ENCODE results near the gene NSFL1C.
"Not testable (repeated sequence)": the region's sequence is repeated elsewhere in the genome, so short reads cannot be mapped to it uniquely, and the experiment has no call there.

NSFL1C gene

GRCh38 chr20:1423625-1424106 is 43.0 kb downstream of the NSFL1C start:
- no peak for DNase-seq (ENCODE audit: low read depth)

GRCh38 chr20:1423206-1423605 is 43.4 kb downstream of the NSFL1C start:
- DNase-seq (ENCODE audit: low read depth) = no peak

- no peak for DNase-seq (ENCODE audit: low read depth)
Measured at GRCh38 chr20:1422753-1423152, 43.9 kb downstream of the NSFL1C start.

- no peak for DNase-seq (ENCODE audit: low read depth)
Measured at GRCh38 chr20:1420066-1420465, 46.6 kb downstream of the NSFL1C start.

- no peak for DNase-seq (ENCODE audit: low read depth)
Measured at GRCh38 chr20:1418350-1418749, 48.3 kb downstream of the NSFL1C start.

- DNase-seq (ENCODE audit: low read depth) = no peak
Measured at GRCh38 chr20:1417790-1418189, 48.9 kb downstream of the NSFL1C start.

GRCh38 chr20:1417273-1417672 is 49.4 kb downstream of the NSFL1C start:
- DNase-seq (ENCODE audit: low read depth) = no peak

GRCh38 chr20:1415667-1416468 is 50.8 kb downstream of the NSFL1C start:
- no peak for DNase-seq (ENCODE audit: low read depth)

GRCh38 chr20:1414982-1415381 is 51.7 kb downstream of the NSFL1C start:
- DNase-seq (ENCODE audit: low read depth) = no peak

- DNase-seq (ENCODE audit: low read depth) = no peak
Measured at GRCh38 chr20:1405801-1406200, 60.8 kb downstream of the NSFL1C start.

GRCh38 chr20:1403624-1404023 is 63.0 kb downstream of the NSFL1C start:
- DNase-seq (ENCODE audit: low read depth) = no peak

- no peak for DNase-seq (ENCODE audit: low read depth)
Measured at GRCh38 chr20:1402149-1402548, 64.5 kb downstream of the NSFL1C start.

GRCh38 chr20:1401451-1401907 is 65.2 kb downstream of the NSFL1C start:
- no peak for DNase-seq (ENCODE audit: low read depth)

GRCh38 chr20:1399678-1400366 is 66.8 kb downstream of the NSFL1C start:
- not testable (repeated sequence) for DNase-seq (ENCODE audit: low read depth)

- not testable (repeated sequence) for DNase-seq (ENCODE audit: low read depth)
Measured at GRCh38 chr20:1398185-1398584, 68.5 kb downstream of the NSFL1C start.

- no peak for DNase-seq (ENCODE audit: low read depth)
Measured at GRCh38 chr20:1397710-1398109, 68.9 kb downstream of the NSFL1C start.

GRCh38 chr20:1396702-1397101 is 69.9 kb downstream of the NSFL1C start:
- DNase-seq (ENCODE audit: low read depth) = no peak

- DNase-seq (ENCODE audit: low read depth) = no peak
Measured at GRCh38 chr20:1396264-1396663, 70.4 kb downstream of the NSFL1C start.

- DNase-seq (ENCODE audit: low read depth) = no peak
Measured at GRCh38 chr20:1394686-1395085, 72.0 kb downstream of the NSFL1C start.

- DNase-seq (ENCODE audit: low read depth) = no peak
Measured at GRCh38 chr20:1393507-1393882, 73.2 kb downstream of the NSFL1C start.

GRCh38 chr20:1392693-1393506 is 73.7 kb downstream of the NSFL1C start, which contains the start of gene FKBP1A:
FKBP1A (minus strand) TSS chr20:1393054; CDS start chr20:1392998, 56 bp downstream.
- peak; percentile 91 for DNase-seq (ENCODE audit: low read depth)

- DNase-seq (ENCODE audit: low read depth) = no peak
Measured at GRCh38 chr20:1392443-1392692, 74.3 kb downstream of the NSFL1C start.

Measured in CMK (cell line).